ENCODE results near the gene BCL11A. TPM values are rescaled to one million over a fixed set of nuclear protein-coding genes. Genes with fewer than 3 reads are reported as not detected.
"Not testable (repeated sequence)": the region's sequence is repeated elsewhere in the genome, so short reads cannot be mapped to it uniquely, and the experiment has no call there.

BCL11A gene
- total RNA-seq, 1 donor from 2014 or later = 30.9 TPM

GRCh38 chr2:60429681-60430080 lies 123.8 kb downstream of the BCL11A start:
- DNase-seq = no peak

DNA sequence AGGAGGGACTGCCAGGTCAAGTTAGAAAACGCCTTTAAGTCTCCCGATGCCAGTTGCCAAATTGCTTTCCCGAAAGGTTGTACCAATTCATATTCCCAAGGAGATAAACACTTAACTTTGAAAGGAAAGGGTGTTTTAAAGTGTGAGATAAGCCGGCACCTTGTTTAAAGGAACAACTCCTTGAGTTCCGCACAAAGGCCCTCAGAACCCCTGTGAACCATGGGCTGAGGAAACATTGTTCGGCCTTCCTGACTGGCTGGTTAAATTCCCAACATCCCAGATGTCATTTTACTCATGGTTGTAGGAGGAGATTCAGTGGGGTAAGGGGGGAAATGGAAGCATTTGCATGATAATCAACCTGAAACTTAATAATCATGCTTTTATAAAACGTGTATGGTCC lies 126.6 kb downstream of the BCL11A start:
- no peak for DNase-seq

DNA sequence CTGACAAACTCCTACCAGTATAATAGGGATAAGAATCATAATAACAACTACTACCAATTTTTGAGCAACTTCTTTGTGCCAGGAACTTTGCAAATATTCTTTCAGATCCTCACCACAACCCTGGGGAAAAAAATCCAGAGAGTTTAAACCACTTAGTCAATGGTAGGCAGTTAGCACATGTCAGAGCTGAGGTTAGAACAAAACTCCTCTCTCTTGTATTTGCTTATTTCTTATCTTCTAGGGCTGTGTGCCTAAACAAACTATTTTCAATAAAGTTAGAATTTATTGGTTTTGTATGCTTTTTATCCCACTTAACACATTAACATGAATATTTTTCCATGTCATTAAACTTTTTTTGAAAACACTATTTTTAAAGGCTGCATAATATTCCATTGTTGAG lies 127.1 kb downstream of the BCL11A start:
- DNase-seq = no peak

DNA sequence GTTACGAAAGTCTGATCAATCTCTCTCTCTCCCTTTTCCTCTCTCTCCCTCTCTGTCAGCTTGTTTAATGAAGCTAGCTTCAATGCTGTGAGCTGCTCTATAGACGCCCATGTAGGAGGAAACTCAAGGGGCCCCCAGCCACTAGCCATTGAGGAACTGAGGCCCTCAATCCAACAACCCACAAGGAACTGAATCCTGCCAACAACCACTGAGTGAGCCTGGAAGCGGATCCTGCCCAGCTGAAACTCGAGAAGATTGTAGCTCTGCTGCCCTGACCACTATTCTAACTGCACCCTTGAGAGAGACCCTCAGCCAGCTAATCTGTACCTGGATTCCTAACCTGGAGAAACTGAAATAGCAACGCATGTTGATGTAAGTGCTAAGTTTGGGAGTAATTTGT lies 129.2 kb downstream of the BCL11A start:
- no peak for DNase-seq

DNA sequence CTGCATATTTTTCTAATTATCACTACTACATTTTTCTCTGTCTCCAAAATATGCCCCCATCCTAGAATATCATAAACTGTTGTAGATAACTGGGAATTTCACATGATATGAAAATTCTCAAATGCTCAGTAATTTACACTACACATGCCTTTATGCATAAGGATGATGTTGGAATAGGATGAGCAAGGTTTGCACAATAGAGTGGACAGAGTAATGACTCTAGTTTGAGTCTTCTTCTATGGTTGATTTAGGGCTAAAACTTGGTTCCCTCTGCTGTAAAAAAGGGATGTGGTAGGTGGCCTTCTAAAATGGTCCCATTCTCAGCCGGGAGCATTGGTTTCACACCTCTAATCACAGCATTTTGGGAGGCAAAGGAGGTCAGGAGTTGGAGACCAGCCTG lies 129.9 kb downstream of the BCL11A start:
- no peak for DNase-seq

- DNase-seq = no peak
These were observed 130.5 kb downstream of the BCL11A start for GRCh38 chr2:60422826-60423483.

- DNase-seq = not testable (repeated sequence)
These were observed 136.2 kb downstream of the BCL11A start for GRCh38 chr2:60417210-60417609.

- no peak for DNase-seq
These were observed 137.0 kb downstream of the BCL11A start for GRCh38 chr2:60416221-60417008.

- no peak for DNase-seq
These were observed 137.6 kb downstream of the BCL11A start for GRCh38 chr2:60415814-60416213.

DNA sequence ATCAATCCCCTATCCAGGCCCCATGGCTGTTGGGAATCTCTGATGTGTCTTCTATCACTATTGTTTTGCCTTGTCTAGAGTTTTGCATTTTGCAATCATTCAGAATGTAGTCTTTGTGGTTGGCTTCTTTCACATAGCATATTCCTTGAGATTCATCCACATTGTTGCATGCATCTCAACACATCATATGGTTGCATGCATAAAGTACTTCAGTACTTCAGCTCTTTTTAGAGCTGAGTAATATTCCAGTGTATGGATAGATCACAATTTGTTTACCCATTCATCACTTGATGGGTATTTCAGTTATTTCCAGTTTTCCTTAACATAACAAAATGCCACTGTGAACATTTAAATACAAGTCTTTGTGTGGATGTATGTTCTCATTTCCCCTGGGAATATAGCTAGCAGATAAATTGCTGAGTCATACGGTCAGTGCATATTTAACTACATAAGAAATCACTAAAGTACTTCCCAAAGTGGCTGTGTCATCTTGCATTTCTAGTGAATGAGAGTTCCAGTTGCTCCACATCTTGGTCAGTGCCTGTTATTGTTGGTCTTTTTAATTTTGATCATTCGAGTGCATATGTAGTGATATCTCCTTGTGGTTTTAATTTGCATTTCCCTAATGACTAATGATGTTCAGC lies 138.8 kb downstream of the BCL11A start:
- DNase-seq = no peak

DNA sequence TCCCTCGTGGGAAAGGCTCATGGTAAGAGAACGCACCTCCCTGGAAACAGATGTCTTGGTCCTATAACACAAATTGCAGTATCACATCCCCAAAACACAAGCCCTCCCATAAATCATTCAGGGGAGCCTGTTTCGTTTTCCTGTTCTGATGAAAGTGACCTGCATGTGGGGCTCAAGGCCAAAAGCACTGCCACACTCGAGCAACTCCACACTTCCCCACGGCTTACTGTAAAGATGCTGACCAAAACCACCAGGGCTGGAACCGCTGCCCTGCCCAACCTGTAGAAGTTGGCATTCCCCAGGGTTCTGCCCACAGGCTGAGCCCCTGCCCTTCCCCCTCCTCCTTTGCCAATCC lies 139.7 kb downstream of the BCL11A start:
- DNase-seq = no peak

DNA sequence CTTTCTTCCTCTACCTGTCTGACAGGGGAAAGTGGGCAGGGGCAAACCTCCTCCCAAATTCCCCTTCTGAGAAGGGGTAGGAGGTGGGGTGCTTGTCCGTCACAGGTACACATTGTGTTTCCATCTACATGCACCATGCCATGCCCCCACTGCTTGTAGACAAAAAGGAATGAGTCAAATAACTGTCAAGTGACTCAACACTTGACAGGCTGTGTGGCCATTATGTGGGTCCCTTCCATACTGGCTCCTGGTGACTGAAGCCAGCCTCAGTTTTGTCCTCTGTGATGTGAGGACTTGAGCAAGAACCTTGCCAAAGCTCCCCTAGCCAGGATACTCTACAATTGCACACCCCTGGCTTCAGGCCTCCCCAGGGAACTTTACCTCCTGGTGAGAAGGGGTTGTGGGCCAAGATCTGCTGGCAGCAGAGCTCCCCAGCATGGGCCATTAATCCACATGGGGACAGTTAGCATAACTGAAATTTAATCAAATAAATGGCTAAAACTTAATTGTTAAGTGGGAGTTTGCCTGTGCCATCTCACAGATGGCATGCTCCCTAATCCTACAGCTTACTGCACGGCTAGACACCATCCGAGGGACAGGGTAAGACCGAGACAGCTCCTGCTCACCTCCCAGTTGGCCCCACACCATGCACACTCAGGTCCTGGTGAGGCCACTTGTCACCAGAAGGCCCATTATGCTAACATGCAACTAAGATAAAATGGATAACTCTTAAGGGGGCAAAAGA lies 140.2 kb downstream of the BCL11A start:
- DNase-seq = no peak

GRCh38 chr2:60412620-60413019 lies 140.8 kb downstream of the BCL11A start:
- no peak for DNase-seq

DNA sequence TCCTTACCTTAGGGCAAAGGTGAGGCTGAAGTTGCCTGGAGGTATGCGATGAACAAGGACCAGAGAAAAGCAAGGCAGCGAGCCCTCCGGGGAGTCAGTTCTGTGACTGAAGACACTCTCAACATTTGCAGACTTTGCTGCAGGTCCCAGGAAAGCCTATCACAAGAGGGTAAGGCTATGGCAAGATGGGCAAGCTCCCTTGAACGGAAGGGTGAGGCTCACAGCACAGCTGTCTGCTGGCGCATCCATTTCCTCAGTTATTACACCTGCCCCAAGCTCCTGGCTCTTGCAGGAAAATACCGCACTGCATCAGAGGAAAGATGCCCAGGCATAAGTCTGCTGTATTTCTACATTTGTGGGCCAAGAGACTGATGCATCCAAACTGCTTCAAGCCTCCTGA lies 141.4 kb downstream of the BCL11A start:
- no peak for DNase-seq

GRCh38 chr2:60411295-60411694 lies 142.2 kb downstream of the BCL11A start:
- no peak for DNase-seq

DNA sequence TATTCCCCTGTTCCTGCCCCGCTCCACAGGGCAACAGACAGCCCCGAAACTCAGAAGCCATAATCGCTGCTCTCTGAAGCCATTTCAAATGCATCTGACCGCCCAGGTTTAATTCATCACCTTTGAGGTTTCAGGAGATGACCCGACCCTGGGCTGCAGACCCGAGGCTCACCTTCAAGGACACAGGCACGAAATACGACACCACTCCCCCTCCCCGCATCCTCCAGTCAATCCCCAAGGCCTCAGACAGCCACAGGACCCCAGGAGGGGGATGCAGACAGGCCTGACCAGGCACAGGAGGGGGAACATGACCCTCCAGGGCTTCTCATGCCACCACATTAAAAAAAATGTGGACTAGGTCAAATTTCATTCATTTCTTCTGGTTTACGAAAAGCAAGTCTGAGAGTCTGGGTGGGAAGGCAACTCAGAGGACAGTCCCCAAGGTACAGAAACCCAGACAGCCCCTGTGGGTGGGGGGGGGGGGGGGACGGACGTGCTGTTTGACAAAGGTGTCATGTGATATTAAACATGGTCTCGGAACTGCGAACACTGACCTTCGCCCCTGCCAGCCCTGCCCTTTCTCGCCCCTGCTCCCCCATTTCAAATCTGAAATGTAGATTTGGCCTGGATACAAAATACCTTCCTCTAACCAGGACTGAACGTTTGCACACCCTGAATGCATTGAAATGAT lies 142.9 kb downstream of the BCL11A start:
- no peak for DNase-seq

GRCh38 chr2:60409531-60409871 lies 144.0 kb downstream of the BCL11A start:
- DNase-seq = no peak

- DNase-seq = no peak
These were observed 144.5 kb downstream of the BCL11A start for GRCh38 chr2:60408811-60409530.

DNA sequence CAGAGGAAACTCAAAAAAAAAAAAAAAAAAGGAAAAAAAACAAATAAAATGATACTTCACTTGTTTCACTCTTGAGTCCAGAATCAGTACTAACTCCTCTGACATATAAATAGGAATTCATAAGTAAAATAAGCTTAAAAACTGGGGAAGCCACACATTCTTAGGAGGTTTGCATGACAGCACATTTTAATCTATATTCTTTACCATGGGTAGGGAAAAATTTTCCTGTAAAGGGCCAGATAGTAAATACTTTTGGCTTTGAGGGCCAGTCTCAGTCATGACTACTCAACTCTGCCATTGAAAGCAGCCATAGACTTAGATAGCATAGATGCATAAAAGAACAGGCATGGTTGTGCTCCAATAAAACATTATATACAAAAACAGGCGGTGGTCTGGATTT lies 145.2 kb downstream of the BCL11A start:
- no peak for DNase-seq

- no peak for DNase-seq
These were observed 146.1 kb downstream of the BCL11A start for GRCh38 chr2:60407398-60407797.

DNA sequence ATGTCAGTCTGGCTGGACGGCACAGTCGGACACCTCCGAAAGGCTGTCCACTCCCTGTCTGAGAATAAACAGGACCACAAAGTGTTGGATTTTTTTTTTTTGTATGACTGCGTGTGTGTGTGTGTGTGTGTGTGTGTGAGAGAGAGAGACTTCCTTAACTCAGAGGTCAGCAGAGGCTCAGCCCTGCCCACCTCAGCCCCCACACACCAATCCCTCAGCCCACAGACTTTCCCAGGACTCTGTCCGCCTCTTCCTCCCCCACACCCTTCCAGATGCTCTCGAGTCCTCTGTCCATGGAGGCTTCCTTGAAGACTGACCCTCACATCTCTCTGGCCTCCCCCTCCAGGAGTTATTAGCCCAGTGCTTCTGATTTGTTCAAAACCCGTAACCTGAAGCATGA lies 147.3 kb downstream of the BCL11A start:
- DNase-seq = no peak

Measured in skin of body (tissue), 2 donors.